ENCODE data around the gene GAB4.

DNA sequence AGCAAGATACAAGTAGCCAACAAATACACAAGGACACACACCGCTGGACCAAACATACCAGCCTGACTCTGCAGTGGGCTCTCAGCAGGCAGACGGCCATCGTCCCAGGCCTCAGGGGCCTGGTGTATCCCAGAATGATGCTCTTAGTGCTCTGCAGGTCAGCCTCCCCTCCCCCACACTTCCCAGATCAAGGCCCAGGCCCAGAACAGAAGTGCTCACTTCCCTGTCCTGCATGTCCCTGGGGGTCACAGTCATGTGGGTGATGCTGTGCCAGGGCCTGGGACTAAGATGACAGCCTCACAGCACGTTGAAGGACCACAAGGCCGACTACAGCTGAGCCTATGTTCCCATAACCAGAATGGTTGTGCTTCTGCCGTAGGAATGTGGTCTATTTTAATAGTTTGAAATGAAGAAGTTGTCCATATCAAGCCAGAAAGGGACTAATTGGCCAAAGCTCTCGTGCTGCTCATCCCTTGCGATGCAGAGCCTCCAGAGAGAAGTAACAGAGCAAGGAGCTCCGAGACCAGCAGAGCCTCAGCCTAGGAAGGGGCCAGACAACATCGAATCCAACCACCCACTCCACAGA lies 48.6 kb downstream of the GAB4 start:
- TF ChIP-seq POLR2AphosphoS2 (conservative IDR thresholded peaks at IDR 0.05; ENCODE audit: low read length): no peak
- no peak for TF ChIP-seq JUN (IDR thresholded peaks at IDR 0.05)
- no peak for TF ChIP-seq ATOH8 (CRISPR knock-in tag; IDR thresholded peaks at IDR 0.05; ENCODE audit: low read depth)
- no peak for TF ChIP-seq CTCF (IDR thresholded peaks at IDR 0.05)
- no peak for TF ChIP-seq SMC3 (IDR thresholded peaks at IDR 0.05)
- no peak for TF ChIP-seq MAX (IDR thresholded peaks at IDR 0.05)
- TF ChIP-seq POLR2A (IDR thresholded peaks at IDR 0.05; ENCODE audit: low read length): no peak
- TF ChIP-seq, protein P1, sequence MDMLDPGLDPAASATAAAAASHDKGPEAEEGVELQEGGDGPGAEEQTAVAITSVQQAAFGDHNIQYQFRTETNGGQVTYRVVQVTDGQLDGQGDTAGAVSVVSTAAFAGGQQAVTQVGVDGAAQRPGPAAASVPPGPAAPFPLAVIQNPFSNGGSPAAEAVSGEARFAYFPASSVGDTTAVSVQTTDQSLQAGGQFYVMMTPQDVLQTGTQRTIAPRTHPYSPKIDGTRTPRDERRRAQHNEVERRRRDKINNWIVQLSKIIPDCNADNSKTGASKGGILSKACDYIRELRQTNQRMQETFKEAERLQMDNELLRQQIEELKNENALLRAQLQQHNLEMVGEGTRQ (IDR thresholded peaks at IDR 0.05): no peak
- no peak for TF ChIP-seq RNF2 (IDR thresholded peaks at IDR 0.05; ENCODE audit: borderline replicate concordance, low read depth)
- TF ChIP-seq CEBPB (IDR thresholded peaks at IDR 0.05): no peak
- TF ChIP-seq ZNF302 (CRISPR knock-in tag; IDR thresholded peaks at IDR 0.05): no peak

All from A549 (cell line).